Fibroblast of the aortic adventitia (primary cell): ENCODE measurements around the gene ZC3H12A. TPM values are rescaled to one million over a fixed set of nuclear protein-coding genes. Genes with fewer than 3 reads are reported as not detected.

Experiments used
- DNase-seq: peaks from one replicate; pipeline ENCODE4 v3.0.0-alpha.2; 2010; ENCODE audit warnings: low read depth
- H3K4me3 ChIP-seq: 2 replicates; pipeline ENCODE4 v1.5.1; 2011; ENCODE audit warnings: low read depth, mild to moderate bottlenecking, control low read depth, low read length, moderate library complexity
- total RNA-seq: library from RNA; depleted of rRNA; stranded (reverse); fragments of >200 nt; gene quantifications from 2 replicates; pipeline ENCODE4 v1.2.3, GENCODE V29; 2012; ENCODE audit warnings: low replicate concordance
- TF ChIP-seq, protein P1 (sequence below): IDR thresholded peaks from 2 replicates; pipeline ENCODE4 v1.5.1; 2011; ENCODE audit warnings: mild to moderate bottlenecking, low read length, control low read depth, inconsistent platforms; ENCODE audit not compliant: insufficient read depth

The ZC3H12A gene
- total RNA-seq, 1 donor: 5.3 TPM

DNA sequence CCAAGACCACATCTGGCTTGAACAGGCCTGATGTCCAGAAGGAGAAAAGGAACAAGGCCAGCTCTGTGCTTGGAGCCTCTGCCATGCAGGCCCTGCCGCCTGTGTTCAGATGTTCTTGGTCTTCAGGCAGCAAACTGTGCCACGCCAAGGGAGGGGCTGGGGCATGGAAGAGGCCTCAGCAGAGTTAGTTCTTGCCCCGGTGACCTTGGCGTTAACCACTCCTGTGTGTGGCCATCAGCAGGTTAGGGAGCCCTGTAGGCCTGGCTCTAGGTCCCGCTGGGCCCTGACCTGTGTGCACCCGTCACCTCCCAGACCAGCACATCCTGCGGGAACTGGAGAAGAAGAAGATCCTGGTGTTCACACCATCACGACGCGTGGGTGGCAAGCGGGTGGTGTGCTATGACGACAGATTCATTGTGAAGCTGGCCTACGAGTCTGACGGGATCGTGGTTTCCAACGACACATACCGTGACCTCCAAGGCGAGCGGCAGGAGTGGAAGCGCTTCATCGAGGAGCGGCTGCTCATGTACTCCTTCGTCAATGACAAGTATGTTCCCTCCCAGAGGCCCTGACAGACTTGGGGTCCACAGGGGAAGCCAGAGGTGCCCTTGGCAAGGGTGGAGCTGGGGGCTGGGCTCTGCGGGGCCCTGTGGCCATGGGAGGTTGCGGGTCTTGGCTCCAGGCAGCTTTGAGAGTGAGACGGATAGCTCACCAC, 7.1 kb downstream of the ZC3H12A start:
- no peak overlapping the region for H3K4me3 ChIP-seq
- no peak for DNase-seq
- TF ChIP-seq, protein P1, sequence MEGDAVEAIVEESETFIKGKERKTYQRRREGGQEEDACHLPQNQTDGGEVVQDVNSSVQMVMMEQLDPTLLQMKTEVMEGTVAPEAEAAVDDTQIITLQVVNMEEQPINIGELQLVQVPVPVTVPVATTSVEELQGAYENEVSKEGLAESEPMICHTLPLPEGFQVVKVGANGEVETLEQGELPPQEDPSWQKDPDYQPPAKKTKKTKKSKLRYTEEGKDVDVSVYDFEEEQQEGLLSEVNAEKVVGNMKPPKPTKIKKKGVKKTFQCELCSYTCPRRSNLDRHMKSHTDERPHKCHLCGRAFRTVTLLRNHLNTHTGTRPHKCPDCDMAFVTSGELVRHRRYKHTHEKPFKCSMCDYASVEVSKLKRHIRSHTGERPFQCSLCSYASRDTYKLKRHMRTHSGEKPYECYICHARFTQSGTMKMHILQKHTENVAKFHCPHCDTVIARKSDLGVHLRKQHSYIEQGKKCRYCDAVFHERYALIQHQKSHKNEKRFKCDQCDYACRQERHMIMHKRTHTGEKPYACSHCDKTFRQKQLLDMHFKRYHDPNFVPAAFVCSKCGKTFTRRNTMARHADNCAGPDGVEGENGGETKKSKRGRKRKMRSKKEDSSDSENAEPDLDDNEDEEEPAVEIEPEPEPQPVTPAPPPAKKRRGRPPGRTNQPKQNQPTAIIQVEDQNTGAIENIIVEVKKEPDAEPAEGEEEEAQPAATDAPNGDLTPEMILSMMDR: no peak

DNA sequence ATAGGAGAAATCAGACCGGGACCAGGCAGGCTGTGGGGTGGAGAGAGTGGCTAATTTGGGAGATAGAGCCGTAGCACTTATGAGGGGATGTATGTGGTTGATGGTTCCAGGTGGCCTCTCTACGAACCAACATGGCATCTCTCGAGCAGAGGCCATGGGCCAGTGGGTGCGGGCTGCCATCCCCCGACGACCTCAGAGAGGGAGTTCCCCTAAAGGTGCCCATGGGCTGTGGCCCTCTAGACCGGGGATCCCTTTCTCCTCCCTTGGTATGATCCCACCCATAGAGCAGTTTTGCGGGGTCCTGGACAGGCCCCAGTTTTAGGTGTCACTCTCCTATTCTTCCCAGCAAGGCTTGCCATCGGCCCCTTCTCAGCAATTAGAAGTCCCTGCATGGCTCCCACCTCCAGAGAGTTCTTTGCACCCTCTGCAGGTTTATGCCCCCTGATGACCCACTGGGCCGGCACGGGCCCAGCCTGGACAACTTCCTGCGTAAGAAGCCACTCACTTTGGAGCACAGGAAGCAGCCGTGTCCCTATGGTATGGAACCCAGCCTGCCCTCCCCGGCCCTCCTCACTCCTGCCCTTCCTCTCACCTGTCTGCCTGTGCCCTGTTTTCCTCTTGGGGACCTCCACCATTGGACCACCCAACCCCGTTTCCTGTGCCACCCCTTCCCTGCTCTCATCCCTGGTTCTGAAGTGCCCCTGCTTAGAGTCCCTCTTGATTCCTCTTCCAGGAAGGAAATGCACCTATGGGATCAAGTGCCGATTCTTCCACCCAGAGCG, 7.8 kb downstream of the ZC3H12A start:
- DNase-seq: no peak
- H3K4me3 ChIP-seq: no peak overlapping the region
- TF ChIP-seq, protein P1: no peak

DNA sequence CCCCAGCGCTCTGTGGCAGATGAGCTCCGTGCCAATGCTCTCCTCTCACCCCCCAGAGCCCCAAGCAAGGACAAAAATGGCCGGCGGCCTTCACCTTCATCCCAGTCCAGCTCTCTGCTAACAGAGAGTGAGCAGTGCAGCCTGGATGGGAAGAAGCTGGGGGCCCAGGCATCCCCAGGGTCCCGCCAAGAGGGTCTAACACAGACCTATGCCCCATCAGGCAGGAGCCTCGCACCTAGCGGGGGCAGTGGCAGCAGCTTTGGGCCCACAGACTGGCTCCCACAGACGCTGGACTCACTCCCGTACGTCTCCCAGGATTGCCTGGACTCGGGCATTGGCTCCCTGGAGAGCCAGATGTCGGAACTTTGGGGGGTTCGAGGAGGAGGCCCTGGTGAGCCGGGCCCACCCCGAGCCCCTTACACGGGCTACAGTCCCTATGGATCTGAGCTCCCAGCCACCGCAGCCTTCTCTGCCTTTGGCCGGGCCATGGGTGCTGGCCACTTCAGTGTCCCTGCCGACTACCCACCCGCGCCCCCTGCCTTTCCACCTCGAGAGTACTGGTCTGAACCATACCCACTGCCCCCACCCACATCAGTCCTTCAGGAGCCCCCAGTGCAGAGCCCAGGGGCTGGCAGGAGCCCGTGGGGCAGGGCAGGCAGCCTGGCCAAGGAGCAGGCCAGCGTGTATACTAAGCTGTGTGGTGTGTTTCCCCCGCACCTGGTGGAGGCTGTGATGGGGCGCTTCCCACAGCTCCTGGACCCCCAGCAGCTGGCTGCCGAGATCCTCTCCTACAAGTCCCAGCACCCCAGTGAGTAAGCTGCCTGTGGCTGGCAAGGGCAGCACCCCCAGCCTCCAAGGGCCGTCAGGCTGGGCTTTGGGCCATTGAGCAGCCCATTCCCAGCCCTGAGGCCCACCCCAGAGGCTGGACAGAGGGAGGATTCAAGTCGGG, 8.7 kb downstream of the ZC3H12A start:
- TF ChIP-seq, protein P1: no peak
- no peak for DNase-seq

DNA sequence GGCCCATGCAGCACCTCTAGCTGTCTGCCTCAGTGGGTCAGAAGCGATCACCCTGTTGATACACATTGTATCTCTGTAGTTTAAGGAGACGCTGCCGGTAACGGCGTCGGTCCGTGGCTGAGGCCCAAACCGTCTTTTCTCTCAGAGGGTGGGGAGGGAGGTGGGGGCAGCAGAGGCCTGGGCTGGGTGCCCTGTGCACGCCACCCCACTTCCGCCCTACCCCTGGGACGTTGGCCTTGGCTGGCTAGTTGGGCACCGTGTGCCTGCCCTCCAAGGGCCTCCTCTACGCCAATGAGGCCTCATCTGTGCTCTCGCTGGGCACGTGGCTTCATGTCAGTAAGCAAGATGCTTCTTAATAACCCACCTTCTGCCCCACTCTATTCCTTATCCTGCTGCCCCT, 9.4 kb downstream of the ZC3H12A start:
- TF ChIP-seq, protein P1: no peak
- DNase-seq: no peak

More for the DNA sequence above, 8.7 kb downstream of the ZC3H12A start:
- H3K4me3 ChIP-seq: no peak overlapping the region

DNA sequence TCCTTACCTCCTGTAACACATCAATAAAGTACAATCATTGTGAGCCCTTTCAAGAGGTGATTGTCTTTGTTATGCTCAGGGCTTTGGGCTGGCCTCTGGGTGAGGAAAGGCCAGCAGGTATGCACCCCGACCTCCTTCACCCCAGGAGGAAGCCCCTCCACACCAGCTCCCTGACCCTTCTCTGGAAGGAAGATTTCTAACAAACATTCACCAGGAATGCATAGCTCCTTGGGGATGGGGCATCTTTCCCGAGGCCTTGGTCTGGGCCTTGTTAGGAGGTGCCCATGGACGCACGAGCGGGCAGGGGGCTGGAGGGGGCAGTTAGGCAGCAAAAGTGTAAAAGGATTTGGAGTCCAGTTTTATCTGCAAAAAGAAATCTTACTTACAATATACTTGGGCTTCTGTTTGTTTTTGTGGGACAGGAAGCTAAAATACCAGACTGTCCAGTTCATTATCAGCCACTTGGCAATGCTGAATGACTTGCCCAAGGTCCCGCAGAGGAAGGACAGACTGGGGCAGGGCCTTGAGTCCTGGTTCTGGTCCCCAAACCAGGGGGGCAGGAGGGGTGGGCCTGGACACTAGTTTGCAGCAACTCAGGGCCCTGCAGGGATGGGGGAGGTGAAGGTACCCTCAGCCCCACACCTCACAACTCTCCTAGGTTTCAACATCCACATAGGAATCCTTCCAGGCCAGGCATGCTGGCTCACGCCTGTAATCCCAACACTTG, 10.1 kb downstream of the ZC3H12A start:
- TF ChIP-seq, protein P1: no peak
- no peak overlapping the region for H3K4me3 ChIP-seq
- DNase-seq: no peak

More for the DNA sequence above, 9.4 kb downstream of the ZC3H12A start:
- no peak overlapping the region for H3K4me3 ChIP-seq
